GM12892 (cell line): ENCODE data around the gene RABL6.
A peak's percentile ranks its signal among the peaks of the same experiment; 100 is the strongest.
"Not testable (repeated sequence)": the region's sequence is repeated elsewhere in the genome, so short reads cannot be mapped to it uniquely, and the experiment has no call there.

ENCODE experiments used
- DNase-seq: peaks from one replicate; pipeline ENCODE4 v3.0.0; 2011; ENCODE audit not compliant: insufficient read length
- FAIRE-seq: peaks from 2 replicates; lab custom pipeline; 2011; peaks lifted over from hg19 to GRCh38; lab: Jason Lieb, UNC
- POLR2A ChIP-seq: IDR thresholded peaks from 2 replicates; pipeline ENCODE4 v1.6.1; 2011; ENCODE audit warnings: low read depth, low read length, control low read depth
- POLR2AphosphoS5 ChIP-seq: IDR thresholded peaks from 2 replicates; pipeline ENCODE4 v1.6.1; 2011; ENCODE audit warnings: low read depth, low read length, control low read depth
- TAF1 ChIP-seq: IDR thresholded peaks from 2 replicates; pipeline ENCODE4 v1.6.1; 2011; ENCODE audit warnings: low read depth, mild to moderate bottlenecking, control low read depth, low read length, borderline replicate concordance

The RABL6 gene

DNA sequence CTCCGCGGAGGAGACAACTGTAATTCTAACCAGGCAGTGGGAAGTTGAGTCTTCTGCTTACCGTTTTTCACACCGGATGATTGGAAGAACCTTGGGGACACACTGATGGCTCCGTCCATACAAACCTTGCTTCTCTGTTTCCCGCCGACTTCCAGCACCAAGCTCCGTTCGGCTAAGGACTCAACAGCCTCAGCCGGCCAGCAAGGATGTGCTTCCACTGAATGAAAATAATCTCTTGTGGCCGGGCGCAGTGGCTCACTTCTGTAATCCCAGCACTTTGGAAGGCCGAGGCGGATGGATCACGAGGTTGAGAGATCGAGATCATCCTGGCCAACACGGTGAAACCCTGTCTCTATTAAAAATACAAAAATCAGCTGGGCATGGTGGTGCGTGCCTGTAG, 60.2 kb downstream of the RABL6 start:
- no peak for DNase-seq
- FAIRE-seq = no peak
- no peak for TF ChIP-seq TAF1
- no peak for TF ChIP-seq POLR2A
- TF ChIP-seq POLR2AphosphoS5 = no peak

DNA sequence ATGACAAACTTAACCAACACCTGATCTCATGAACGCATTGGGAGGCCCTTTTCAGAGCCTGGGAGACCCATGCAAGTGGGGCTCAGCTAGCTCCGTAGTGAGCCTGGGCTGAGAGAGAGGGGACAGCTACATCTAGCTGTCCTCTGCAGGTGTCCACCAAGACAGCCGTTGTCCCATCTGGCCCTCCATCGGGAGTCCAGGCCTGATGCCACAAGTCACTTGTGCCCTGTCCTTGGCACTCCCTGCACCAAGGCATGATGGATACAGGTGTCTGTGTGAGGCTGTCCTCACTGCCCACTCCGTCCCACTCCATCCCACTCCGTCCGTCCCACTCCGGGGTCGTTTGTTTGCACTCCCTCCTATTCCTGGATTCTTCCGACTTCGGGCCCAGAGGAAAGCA, 60.9 kb downstream of the RABL6 start:
- no peak for FAIRE-seq
- no peak for DNase-seq

DNA sequence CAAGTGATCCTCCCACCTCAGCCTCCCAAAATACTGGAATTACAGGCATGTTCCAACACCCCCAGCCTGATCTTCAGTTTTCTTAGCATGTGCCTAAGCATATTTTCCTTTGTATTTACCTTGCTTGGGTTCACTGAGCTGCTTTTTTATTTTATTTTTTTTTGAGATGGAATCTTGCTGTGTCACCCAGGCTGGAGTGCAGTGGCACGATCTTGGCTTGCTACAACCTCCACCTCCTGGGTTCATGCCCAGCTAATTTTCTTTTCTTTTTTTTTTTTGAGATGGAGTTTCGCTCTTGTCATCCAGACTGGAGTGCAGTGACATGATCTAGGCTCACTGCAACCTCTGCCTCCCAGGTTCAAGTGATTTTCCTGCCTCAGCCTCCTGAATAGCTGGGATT, 61.9 kb downstream of the RABL6 start:
- not testable (repeated sequence) for FAIRE-seq, DNase-seq

More for the DNA sequence above, 60.9 kb downstream of the RABL6 start:
- TF ChIP-seq POLR2AphosphoS5 = no peak
- no peak for TF ChIP-seq POLR2A
- no peak for TF ChIP-seq TAF1

DNA sequence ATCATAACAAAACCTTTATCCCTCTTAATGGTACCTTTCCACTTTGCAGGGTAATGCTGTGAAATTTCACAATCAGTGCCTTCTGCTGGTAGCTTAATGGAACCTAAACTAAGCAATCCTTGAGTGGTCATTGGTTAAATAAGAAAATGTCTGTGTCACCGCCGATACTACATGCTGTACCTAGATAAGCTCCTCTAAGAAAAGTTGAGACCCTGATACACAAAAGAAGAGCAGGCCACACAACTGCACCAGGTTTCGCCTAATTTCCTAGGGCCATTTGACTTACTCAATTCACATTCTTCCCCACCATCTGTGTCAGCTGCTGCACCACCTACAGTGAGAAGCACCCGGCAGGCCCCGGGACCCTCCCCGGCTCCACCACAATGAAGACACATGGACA, 67.4 kb downstream of the RABL6 start:
- DNase-seq (no peak), FAIRE-seq (no peak)

DNA sequence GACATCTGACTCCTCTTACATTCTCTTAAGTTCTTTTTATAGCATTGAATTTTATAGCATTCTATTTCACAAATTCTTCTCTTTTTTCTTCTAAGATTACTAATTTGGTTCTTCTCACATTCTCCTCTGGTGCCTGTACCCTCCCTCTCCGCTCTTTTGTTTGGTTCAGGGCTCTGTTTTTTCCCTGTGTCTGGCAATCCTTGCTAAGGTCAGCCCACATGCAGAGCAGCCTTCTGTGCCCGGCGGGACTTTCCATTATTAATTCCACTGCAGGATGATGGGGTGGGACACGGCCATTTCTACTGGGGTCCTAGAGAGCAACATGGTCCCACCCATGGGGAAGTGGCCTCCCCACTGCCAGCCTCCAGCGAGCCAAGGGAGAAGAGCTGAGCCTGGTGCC, 68.7 kb downstream of the RABL6 start:
- TF ChIP-seq POLR2AphosphoS5 (no peak), POLR2A (no peak), TAF1 (no peak)
- FAIRE-seq (no peak), DNase-seq (no peak)

More for the DNA sequence above, 67.4 kb downstream of the RABL6 start:
- TF ChIP-seq POLR2AphosphoS5 (no peak), TAF1 (no peak), POLR2A (no peak)

DNA sequence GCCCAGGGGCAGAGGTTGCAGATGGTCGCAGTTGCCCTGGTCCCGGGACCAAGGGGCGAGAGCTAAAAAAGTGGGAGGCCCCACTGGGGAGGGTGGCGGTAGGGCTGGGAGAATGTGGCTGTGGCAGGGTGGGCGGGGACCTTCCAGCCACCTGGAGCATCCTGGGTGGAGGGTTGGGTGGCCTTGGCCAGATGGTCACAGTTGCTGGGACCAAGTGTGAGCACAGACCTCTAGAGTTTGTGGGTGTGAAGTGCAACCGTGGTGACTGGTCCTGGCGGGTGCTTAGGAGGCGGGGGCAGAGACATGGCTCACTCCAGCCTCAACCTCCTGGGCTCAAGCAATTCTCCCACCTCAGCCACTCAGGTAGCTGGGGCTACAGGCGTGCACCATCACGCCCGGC, 72.9 kb downstream of the RABL6 start:
- no peak for TF ChIP-seq TAF1
- no peak for TF ChIP-seq POLR2A
- TF ChIP-seq POLR2AphosphoS5 = no peak
- DNase-seq = no peak

DNA sequence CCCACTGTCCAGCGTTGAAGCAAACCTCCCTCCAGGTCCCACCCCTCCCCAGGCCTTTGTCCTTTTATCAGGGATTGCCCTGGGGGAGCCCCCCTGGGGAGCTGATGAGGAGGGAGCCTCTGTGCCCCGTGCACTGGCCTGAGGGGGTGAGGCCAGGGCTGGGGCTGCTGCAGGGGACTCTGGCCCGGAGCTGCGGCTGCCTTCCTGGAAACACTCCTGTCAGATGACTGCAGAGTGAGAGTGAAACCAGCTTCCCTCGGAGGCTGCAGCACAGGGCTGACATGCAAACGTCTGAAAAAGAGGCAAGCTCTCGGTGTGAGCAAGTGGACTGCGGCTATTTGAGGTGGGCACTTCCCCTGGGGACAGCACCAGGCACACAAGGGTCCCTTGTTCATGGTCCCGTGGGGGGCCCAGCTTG, 74.0 kb downstream of the RABL6 start:
- DNase-seq = peak; percentile 81
- TF ChIP-seq POLR2AphosphoS5 (no peak), TAF1 (0 out of 2 replicates have a peak, but pooled peaks have one; percentile 29), POLR2A (peak; percentile 62)

More for the DNA sequence above, 72.9 kb downstream of the RABL6 start:
- FAIRE-seq = no peak

DNA sequence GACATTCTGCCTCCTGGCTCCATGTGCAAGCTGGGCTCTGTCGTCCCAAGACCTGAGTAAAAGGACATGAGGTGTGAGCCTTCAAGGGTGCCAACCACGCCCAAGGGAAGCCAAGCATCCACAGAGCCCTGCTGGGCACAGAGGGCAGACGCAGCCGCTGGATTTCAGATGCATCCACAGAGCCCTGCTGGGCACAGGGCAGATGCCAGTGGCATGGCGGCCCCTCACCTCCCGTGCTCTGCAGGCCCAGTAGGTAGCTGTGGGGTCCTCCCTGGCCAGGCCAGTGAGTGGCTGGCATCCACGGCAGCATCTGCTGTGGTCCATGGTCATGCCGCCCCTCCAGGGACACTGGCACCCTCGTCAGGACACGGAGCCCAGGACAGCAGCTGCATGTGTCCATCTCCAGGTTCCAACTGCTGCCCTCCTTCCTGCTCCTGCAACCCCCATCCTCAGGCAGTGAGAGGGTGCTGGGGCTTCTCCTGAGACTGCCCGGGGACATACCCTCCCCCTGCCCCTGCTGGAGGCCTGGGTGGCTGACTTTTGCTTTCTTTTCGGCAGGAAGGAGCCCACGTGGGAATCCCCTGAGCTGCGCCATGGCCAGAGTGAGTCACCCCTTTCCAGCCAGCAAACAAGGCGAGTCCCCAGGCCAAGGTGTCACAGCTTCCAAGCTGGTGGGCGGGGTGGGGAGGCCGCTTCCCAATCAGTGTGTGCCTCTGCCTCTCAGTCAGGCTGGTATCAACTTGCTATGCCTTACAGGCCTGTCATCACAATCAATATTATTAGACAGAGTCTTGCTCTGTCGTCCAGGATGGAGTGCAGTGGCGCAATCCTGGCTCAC, 74.6 kb downstream of the RABL6 start:
- FAIRE-seq (peak; percentile 95), DNase-seq (peak; percentile 85)
- TF ChIP-seq POLR2A = peak; percentile 52; the same call in 1 of the 2 replicates
- 0 out of 2 replicates have a peak, but pooled peaks have one; percentile 0 for TF ChIP-seq TAF1
- no peak for TF ChIP-seq POLR2AphosphoS5

More for the DNA sequence above, 74.0 kb downstream of the RABL6 start:
- FAIRE-seq = peak; percentile 95

DNA sequence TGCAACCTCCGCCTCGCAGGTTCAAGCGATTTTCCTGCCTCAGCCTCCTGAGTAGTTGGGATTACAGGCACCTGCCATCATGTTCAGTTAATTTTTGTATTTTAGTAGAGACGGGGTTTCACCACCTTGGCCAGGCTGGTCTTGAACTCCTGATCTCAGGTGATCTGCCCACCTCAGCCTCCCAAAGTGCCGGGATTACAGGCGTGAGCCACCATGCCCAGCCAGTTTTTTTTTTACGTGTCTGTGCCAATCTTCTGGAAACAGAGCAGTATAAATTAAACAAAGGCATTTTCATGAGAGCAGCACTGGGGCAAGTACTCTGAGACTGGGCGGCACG, 75.2 kb downstream of the RABL6 start:
- FAIRE-seq, DNase-seq: not testable (repeated sequence)

DNA sequence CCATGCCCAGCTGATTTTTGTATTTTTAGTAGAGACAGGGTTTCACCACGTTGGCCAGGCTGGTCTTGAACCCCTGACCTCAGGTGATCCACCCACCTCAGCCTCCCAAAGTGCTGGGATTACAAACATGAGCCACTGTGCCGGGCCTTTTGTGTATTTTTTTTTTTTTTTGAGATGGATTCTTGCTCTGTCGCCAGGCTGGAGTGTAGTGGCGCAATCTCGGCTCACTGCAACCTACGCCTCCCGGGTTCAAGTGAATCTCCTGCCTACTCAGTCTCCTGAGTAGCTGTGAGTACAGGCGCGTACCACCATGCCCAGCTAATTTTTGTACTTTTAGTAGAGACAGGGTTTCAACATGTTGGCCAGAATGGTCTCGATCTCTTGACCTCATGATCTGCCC, 75.9 kb downstream of the RABL6 start:
- FAIRE-seq, DNase-seq: not testable (repeated sequence)

DNA sequence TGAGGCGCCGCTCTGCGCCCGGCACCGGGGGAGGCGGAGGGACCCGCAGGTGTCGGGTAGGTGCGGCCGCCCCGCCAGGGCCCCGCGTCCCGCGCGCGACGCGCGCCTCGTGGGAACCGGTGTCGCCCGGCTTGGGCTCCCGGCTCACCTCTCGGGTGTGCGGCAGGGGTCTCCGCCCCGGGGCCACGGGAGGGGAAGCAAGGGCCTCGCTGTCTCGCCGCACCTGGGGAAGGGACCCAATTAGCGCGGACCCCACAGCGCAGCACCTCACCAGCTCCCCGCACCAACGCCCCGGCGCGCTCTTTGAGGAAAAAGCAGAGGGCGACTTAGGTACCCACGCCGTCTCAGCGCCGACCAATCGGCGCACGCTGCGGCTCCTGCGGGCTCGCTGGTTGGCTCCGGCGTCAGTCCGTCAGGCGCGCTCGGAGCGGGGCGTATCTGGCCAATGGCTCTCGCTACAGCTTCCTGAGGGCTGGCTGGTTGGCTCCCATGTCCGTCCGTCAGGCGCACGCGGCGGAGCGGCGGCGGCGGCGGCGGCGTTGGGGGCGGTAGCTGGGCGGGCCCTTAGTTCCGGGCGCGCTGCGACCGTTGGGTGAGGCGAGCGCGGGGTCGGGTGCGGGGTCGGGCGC, 78.3 kb downstream of the RABL6 start, which contains the start of gene TRAF2:
TRAF2 (plus strand) TSS at position 567 of the 629 bp plus-strand sequence. CDS start 12,225 bp downstream, outside the sequence.
- FAIRE-seq (peak; percentile 94), DNase-seq (peak; percentile 100)
- TF ChIP-seq POLR2AphosphoS5 (peak; percentile 87), POLR2A (peak; percentile 92), TAF1 (peak; percentile 54; the same call in 1 of the 2 replicates)
